Uterus (tissue), 4 donors: ENCODE data around the gene HARBI1. TPM values are rescaled to one million over a fixed set of nuclear protein-coding genes. Genes with fewer than 3 reads are reported as not detected.

Source experiments
- DNase-seq, 2 donors: peaks; one replicate each; pipeline ENCODE4 v3.0.0-alpha.2; 2019 to 2020
- H3K27ac ChIP-seq, 2 donors: fragments of 200-600 bp; sonication (generic); 1 replicate in 1 of 2; 2 replicates in 1 of 2; pipeline ENCODE4 v1.5.1; 2016 to 2018
- H3K27me3 ChIP-seq, 2 donors: fragments of 200-600 bp; sonication (generic); one replicate each; pipeline ENCODE4 v1.5.1; 2018 to 2019; ENCODE audit warnings: control low read depth in 1 of 2
- H3K36me3 ChIP-seq, 2 donors: fragments of 200-600 bp; sonication (generic); one replicate each; pipeline ENCODE4 v1.5.1; 2019; ENCODE audit warnings: control low read depth in 1 of 2
- H3K4me1 ChIP-seq, 2 donors: fragments of 200-600 bp; sonication (generic); one replicate each; pipeline ENCODE4 v1.5.1; 2018 to 2019; ENCODE audit warnings: control low read depth in 1 of 2
- H3K4me3 ChIP-seq, 2 donors: fragments of 200-600 bp; sonication (generic); 1 replicate in 1 of 2; 2 replicates in 1 of 2; pipeline ENCODE4 v1.5.1; 2018 to 2019; ENCODE audit warnings: mild to moderate bottlenecking in 1 of 2
- H3K9me3 ChIP-seq, 2 donors: fragments of 200-600 bp; sonication (generic); one replicate each; pipeline ENCODE4 v1.5.1; 2019; ENCODE audit warnings: control low read depth in 1 of 2
- POLR2A ChIP-seq, 2 donors: fragments of 450-650 bp; IDR thresholded peaks; one replicate each; pipeline ENCODE4 v1.6.1; 2016; ENCODE audit warnings: antibody characterized with exemption in 2 of 2, mild to moderate bottlenecking in 1 of 2, moderate library complexity in 1 of 2
- intact Hi-C: fragments of 100-400 bp; cut with DNase I; formaldehyde crosslinking; loops from one replicate; pipeline ENCODE4 v1.15.1; 2023; ENCODE audit warnings: low total_unique reads
- total RNA-seq, 4 donors: library from RNA; depleted of rRNA in 3 of 4; stranded (reverse); fragments of >200 nt in 3 of 4; gene quantifications; one replicate each; pipeline versions ENCODE4 v1.1.0 to v1.2.4, GENCODE V29; 2014 to 2023
- TF ChIP-seq, protein P1 (sequence below), 4 experiments: fragments of 200-600 bp in 2 of 4; fragments of 450-650 bp in 2 of 4; sonication (generic) in 2 of 4; IDR thresholded peaks; one replicate each; pipeline ENCODE4 v1.5.1; 2016 to 2019; ENCODE audit warnings: antibody characterized with exemption in 4 of 4, mild to moderate bottlenecking in 2 of 4, moderate library complexity in 1 of 4
- donor health status: DM: yes; HTN: yes; CAD: no.

The HARBI1 gene
- total RNA-seq, 4 donors from 2014 or later: 0.77 to 5.0 (median 2.8) TPM

DNA sequence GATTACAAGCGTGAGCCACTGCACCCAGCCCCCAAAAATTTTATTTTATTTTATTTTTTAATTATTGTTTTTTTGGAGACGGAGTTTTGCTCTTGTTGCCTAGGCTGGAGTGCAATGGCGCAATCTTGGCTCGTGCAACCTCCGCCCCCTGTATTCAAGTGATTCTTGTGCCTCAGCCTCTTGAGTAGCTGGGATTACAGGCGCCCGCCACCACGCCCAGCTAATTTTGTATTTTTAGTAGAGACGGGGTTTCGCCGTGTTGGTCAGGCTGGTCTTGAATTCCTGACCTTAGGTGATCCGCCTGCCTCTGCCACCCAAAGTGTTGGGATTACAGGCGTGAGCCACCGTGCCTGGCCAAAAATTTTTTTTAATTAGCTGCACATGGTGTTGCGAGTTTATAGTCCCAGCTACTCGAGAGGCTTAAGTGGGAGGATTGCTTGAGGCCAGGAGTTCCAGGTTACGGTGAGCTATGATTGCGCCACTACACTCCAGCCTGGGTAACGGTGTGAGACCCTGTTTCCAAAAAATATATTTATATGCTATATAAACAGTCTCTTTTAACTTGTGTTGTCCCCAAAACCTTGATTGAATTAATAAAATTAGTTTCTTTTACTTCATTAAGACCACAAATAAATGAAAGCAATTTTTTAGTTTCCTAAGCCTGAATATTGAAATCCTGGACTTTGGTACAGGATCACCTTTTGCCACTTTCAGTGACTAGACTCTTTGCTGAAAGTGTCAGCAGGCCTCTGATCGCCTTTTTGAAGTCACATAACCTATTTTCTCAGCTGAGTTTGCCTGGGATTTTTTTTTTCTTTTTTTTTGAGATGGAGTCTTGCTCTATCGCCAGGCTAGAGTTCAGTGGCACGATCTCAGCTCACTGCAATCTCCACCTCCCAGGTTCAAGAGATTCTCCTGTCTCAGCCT is 16.5 kb upstream of the HARBI1 start:
- no peaks in the 10 kb centered on the region for H3K36me3 ChIP-seq
- H3K27me3 ChIP-seq: no peaks in the 10 kb centered on the region
- no peak overlapping the region for H3K4me3 ChIP-seq
- TF ChIP-seq POLR2A (IDR thresholded peaks at IDR 0.05): no peak
- TF ChIP-seq, protein P1, sequence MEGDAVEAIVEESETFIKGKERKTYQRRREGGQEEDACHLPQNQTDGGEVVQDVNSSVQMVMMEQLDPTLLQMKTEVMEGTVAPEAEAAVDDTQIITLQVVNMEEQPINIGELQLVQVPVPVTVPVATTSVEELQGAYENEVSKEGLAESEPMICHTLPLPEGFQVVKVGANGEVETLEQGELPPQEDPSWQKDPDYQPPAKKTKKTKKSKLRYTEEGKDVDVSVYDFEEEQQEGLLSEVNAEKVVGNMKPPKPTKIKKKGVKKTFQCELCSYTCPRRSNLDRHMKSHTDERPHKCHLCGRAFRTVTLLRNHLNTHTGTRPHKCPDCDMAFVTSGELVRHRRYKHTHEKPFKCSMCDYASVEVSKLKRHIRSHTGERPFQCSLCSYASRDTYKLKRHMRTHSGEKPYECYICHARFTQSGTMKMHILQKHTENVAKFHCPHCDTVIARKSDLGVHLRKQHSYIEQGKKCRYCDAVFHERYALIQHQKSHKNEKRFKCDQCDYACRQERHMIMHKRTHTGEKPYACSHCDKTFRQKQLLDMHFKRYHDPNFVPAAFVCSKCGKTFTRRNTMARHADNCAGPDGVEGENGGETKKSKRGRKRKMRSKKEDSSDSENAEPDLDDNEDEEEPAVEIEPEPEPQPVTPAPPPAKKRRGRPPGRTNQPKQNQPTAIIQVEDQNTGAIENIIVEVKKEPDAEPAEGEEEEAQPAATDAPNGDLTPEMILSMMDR (IDR thresholded peaks at IDR 0.05): no peak
- no peaks in the 10 kb centered on the region for H3K4me1 ChIP-seq
- H3K27ac ChIP-seq: no peak overlapping the region
- H3K9me3 ChIP-seq: no peaks in the 10 kb centered on the region
- intact Hi-C loops: no loop called here
- no peak for DNase-seq

DNA sequence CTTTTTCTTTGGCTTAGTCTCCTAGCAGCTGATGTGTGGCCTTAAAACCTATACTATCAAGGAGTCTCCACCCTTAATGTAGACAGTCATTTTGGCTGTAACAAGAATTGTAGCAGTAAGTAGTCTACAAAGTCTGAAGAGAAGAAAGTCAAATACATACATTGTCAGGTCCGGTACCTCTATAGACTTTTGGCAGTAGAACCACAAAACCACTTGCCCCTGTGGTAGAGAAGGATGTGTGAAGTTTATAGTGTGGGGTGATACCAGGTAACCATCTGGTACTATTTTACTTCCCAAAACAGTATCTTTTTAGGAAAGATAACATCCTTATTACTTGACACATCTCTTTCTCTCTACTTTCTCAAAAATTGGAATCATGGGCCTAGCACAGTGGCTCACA is 15.5 kb upstream of the HARBI1 start:
- Histone ChIP-seq H3K27me3 (no peaks in the 10 kb centered on the region), H3K27ac (no peak overlapping the region), H3K36me3 (no peaks in the 10 kb centered on the region), H3K4me3 (no peak overlapping the region), H3K4me1 (no peaks in the 10 kb centered on the region), H3K9me3 (no peaks in the 10 kb centered on the region)
- intact Hi-C loops: no loop called here
- DNase-seq: no peak
- TF ChIP-seq, protein P1 (IDR thresholded peaks at IDR 0.05): no peak
- TF ChIP-seq POLR2A (IDR thresholded peaks at IDR 0.05): no peak

DNA sequence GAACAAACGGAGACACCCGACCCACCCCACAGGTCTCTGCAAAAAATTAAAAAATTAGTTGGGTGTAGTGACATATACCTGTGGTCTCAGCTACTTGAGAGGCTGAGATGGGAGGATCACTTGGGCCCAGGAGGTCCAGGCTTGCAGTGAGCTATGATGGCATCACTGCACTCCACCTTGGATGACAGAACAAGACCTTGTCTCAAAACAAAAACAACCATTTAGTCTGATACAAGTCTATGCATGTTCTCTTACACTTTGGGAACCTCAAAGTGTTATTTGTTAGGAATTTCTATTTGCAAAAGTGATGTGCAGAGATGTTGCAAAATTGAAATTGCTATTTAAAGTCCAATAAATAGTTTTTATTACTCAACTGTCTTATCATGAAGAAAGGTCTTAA is 14.6 kb upstream of the HARBI1 start:
- no peaks in the 10 kb centered on the region for H3K36me3 ChIP-seq
- H3K27me3 ChIP-seq: no peaks in the 10 kb centered on the region
- no peak overlapping the region for H3K27ac ChIP-seq
- no peak for TF ChIP-seq POLR2A (IDR thresholded peaks at IDR 0.05)
- TF ChIP-seq, protein P1 (IDR thresholded peaks at IDR 0.05): no peak
- no peaks in the 10 kb centered on the region for H3K9me3 ChIP-seq
- no peak for DNase-seq
- H3K4me3 ChIP-seq: no peak overlapping the region
- intact Hi-C loops: no loop called here
- no peaks in the 10 kb centered on the region for H3K4me1 ChIP-seq

DNA sequence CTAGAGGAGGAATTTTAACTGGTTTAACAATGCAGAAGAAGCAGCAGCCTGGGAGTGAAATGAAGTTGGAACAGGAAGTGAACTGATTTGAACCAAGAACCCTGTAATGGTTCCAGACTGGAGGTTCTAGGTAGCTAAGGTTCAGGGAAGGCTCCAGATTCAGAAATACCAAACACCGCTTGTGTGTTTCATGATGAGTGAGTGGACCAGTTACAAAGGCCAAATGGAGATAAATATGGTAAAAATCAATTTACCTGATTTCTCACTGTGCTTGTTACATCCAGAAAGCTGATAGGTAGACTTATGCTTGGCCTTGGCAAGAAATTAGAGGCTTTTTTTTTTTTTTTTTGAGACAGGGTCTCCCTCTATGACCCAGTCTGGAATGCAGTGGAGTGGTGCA is 13.2 kb upstream of the HARBI1 start:
- intact Hi-C loops: no loop called here
- DNase-seq: no peak
- H3K36me3 ChIP-seq: no peaks in the 10 kb centered on the region
- H3K27me3 ChIP-seq: no peaks in the 10 kb centered on the region
- no peak overlapping the region for H3K27ac ChIP-seq
- no peaks in the 10 kb centered on the region for H3K4me1 ChIP-seq
- no peak overlapping the region for H3K4me3 ChIP-seq
- TF ChIP-seq POLR2A (IDR thresholded peaks at IDR 0.05): no peak
- no peaks in the 10 kb centered on the region for H3K9me3 ChIP-seq

DNA sequence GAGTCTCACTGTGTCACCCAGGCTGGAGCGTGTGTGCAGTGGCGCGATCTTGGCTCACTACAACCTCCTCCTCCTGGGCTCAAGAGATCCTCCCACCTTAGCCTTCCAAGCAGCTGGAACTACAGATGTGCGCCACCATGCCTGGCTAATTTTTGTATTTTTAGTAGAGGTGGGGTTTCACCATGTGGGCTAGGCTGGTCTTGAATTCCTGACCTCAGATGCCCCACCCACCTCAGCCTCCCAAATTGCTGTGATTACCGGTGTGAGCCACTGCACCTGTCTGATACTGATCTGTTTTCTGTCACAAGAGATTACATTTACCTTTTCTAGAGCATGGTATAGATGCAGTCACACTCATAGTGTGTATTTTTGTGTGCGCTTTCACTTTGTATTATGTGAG is 11.9 kb upstream of the HARBI1 start:
- Histone ChIP-seq H3K27me3 (no peaks in the 10 kb centered on the region), H3K36me3 (no peaks in the 10 kb centered on the region), H3K4me3 (no peak overlapping the region), H3K9me3 (no peaks in the 10 kb centered on the region), H3K4me1 (no peaks in the 10 kb centered on the region), H3K27ac (no peak overlapping the region)
- intact Hi-C loops: no loop called here
- no peak for DNase-seq
- TF ChIP-seq POLR2A (IDR thresholded peaks at IDR 0.05): no peak
- TF ChIP-seq, protein P1 (IDR thresholded peaks at IDR 0.05): no peak
